SJSA1 (cell line): ENCODE data around the gene DDB1. TPM values are rescaled to one million over a fixed set of nuclear protein-coding genes. Genes with fewer than 3 reads are reported as not detected.
"Not testable (repeated sequence)": the region's sequence is repeated elsewhere in the genome, so short reads cannot be mapped to it uniquely, and the experiment has no call there.

Source experiments
- DNase-seq, 2 experiments: peaks; one replicate each; pipeline ENCODE4 v3.0.0-alpha.2; 2015 to 2020; ENCODE audit warnings: low spot score in 2 of 2, low read depth in 1 of 2
- H3K27ac ChIP-seq: fragments of 250-450 bp; sonication (Bioruptor Pico); 2 replicates; pipeline ENCODE4 v1.5.1; 2020; ENCODE audit warnings: mild to moderate bottlenecking, moderate library complexity
- H3K27me3 ChIP-seq: fragments of 250-450 bp; sonication (Bioruptor Pico); replicated peaks from 2 replicates; pipeline ENCODE4 v1.5.1; 2020; ENCODE audit warnings: mild to moderate bottlenecking, moderate library complexity
- H3K36me3 ChIP-seq: fragments of 250-450 bp; sonication (Bioruptor Pico); 2 replicates; pipeline ENCODE4 v1.5.1; 2020; ENCODE audit warnings: mild to moderate bottlenecking
- H3K4me1 ChIP-seq: fragments of 250-450 bp; sonication (Bioruptor Pico); replicated peaks from 2 replicates; pipeline ENCODE4 v1.6.1; 2021; ENCODE audit warnings: mild to moderate bottlenecking
- H3K4me3 ChIP-seq: fragments of 250-450 bp; sonication (Bioruptor Pico); 2 replicates; pipeline ENCODE4 v1.5.1; 2020; ENCODE audit warnings: mild to moderate bottlenecking
- H3K9me3 ChIP-seq: fragments of 250-450 bp; sonication (Bioruptor Pico); replicated peaks from 2 replicates; pipeline ENCODE4 v1.5.1; 2020; ENCODE audit warnings: mild to moderate bottlenecking
- total RNA-seq: library from RNA; depleted of rRNA; stranded (reverse); fragments of >200 nt; shearing (Covaris generic); gene quantifications from 2 replicates; pipeline ENCODE4 v1.2.3, GENCODE V29; 2014; rRNA removed

Gene DDB1
- total RNA-seq, 1 experiment from 2014 or later = 303 TPM

- DNase-seq, H3K27ac ChIP-seq, H3K4me3 ChIP-seq, H3K4me1 ChIP-seq, H3K36me3 ChIP-seq, H3K9me3 ChIP-seq: not testable (repeated sequence)
- peaks cover 20% of the 10 kb centered on the region for H3K27me3 ChIP-seq
These were observed 81.8 kb downstream of the DDB1 start for GRCh38 chr11:61250796-61251765.

Other genes starting within 250 kb of the DDB1 start
- not detected in 2 replicates for gene CD5, start 230.6 kb downstream of the DDB1 start, total RNA-seq
- gene VPS37C, start 171.7 kb downstream of the DDB1 start, total RNA-seq = 22.2 and 29.9 TPM in 2 replicates
- gene PGA3, start 129.6 kb downstream of the DDB1 start, total RNA-seq = not detected in 2 replicates
- not detected in 2 replicates for gene PGA4, start 110.8 kb downstream of the DDB1 start, total RNA-seq
- not detected in 2 replicates for gene PGA5, start 91.9 kb downstream of the DDB1 start, total RNA-seq
- gene VWCE, start 37.8 kb downstream of the DDB1 start, total RNA-seq = 0.03 and 0.26 TPM in 2 replicates
- 15.8 and 28.5 TPM in 2 replicates for gene TKFC, start 123 bp upstream of the DDB1 start, total RNA-seq
- gene CYB561A3, start 28.8 kb upstream of the DDB1 start, total RNA-seq = 51.4 and 60.1 TPM in 2 replicates
- 46.1 and 65.4 TPM in 2 replicates for gene TMEM138, start 29.3 kb upstream of the DDB1 start, total RNA-seq
- gene TMEM216, start 59.5 kb upstream of the DDB1 start, total RNA-seq = 24.4 and 26.3 TPM in 2 replicates
- gene CPSF7, start 96.9 kb upstream of the DDB1 start, total RNA-seq = 18.0 and 39.7 TPM in 2 replicates
- 70.6 and 71.9 TPM in 2 replicates for gene SDHAF2, start 97.0 kb upstream of the DDB1 start, total RNA-seq
- gene LRRC10B, start 175.6 kb upstream of the DDB1 start, total RNA-seq = not detected in 2 replicates
- not detected in 2 replicates for gene SYT7, start 248.0 kb upstream of the DDB1 start, total RNA-seq